Immature natural killer cell (primary cell): ENCODE results near the gene JARID2. TPM values are rescaled to one million over a fixed set of nuclear protein-coding genes. Genes with fewer than 3 reads are reported as not detected.
A peak's percentile ranks its signal among the peaks of the same experiment; 100 is the strongest.

Experiments used
- DNase-seq, 3 donors: peaks; one replicate each; pipeline ENCODE4 v3.0.0; 2022; ENCODE audit warnings: mixed read lengths in 1 of 3
- H3K27ac Mint-ChIP-seq, 6 donors: one replicate each; pipeline ENCODE4 v1.8.0; 2020; ENCODE audit warnings: mixed read lengths in 6 of 6, mild to moderate bottlenecking in 5 of 6, inconsistent platforms in 4 of 6, moderate library complexity in 3 of 6
- H3K27me3 Mint-ChIP-seq, 3 donors: one replicate each; pipeline ENCODE4 v1.8.0; 2020 to 2021; ENCODE audit warnings: low read depth in 3 of 3, mild to moderate bottlenecking in 3 of 3, mixed read lengths in 3 of 3, moderate library complexity in 3 of 3, inconsistent platforms in 1 of 3
- H3K36me3 Mint-ChIP-seq, 3 donors: one replicate each; pipeline ENCODE4 v1.8.0; 2020; ENCODE audit warnings: mixed read lengths in 3 of 3, inconsistent platforms in 2 of 3, mild to moderate bottlenecking in 2 of 3
- H3K4me1 Mint-ChIP-seq, 2 donors: one replicate each; pipeline ENCODE4 v1.8.0; 2020; ENCODE audit warnings: inconsistent platforms in 2 of 2, mild to moderate bottlenecking in 2 of 2, mixed read lengths in 2 of 2, moderate library complexity in 1 of 2
- H3K4me3 Mint-ChIP-seq, 5 donors: one replicate each; pipeline ENCODE4 v1.8.0; 2020; ENCODE audit warnings: mild to moderate bottlenecking in 5 of 5, mixed read lengths in 5 of 5, inconsistent platforms in 3 of 5, moderate library complexity in 3 of 5
- H3K9me3 Mint-ChIP-seq, 6 donors: one replicate each; pipeline ENCODE4 v1.8.0; 2020; ENCODE audit warnings: mild to moderate bottlenecking in 6 of 6, mixed read lengths in 6 of 6, inconsistent platforms in 4 of 6, moderate library complexity in 3 of 6
- polyA plus RNA-seq, 3 donors: library from polyadenylated mRNA; unstranded; fragments of 300-500 nt; fragmentation: Illumina TruSeq; gene quantifications; one replicate each; pipeline ENCODE4 v1.2.3, GENCODE V29; 2021

The JARID2 gene
- polyA plus RNA-seq, 3 donors from 2014 or later: 4.3 to 26.1 (median 7.8) TPM

DNA sequence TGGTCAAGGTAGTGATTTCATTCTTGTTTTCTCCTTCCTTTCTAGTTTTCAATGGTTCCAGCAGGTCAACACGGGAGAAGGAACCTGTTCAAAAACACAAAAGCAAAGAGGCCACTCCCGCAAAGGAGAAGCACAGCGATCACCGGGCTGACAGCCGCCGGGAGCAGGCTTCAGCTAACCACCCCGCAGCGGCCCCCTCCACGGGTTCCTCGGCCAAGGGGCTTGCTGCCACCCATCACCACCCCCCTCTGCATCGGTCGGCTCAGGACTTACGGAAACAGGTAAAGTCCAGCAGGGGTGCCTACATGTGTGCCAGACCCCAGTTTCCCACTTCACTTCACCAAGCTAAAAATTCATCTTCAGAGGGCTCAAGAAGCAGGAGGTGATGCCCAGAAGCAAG is 241.4 kb downstream of the JARID2 start:
- H3K27ac Mint-ChIP-seq: peak overlapping the region in 3 of 6 donors; percentile 13 to 63 (median 16)
- no peak for DNase-seq
- peak overlapping the region in 1 of 5 donors; percentile 17 for H3K4me3 Mint-ChIP-seq
- peaks cover 0 to 14% (median 6%) of the 10 kb centered on the region in 3 donors for H3K27me3 Mint-ChIP-seq
- no peaks in the 10 kb centered on the region for H3K9me3 Mint-ChIP-seq
- H3K4me1 Mint-ChIP-seq: peaks cover 52 to 83% of the 10 kb centered on the region in 2 donors
- H3K36me3 Mint-ChIP-seq: peaks cover 6 to 23% (median 10%) of the 10 kb centered on the region in 3 donors

GRCh38 chr6:15489261-15489962 is 243.5 kb downstream of the JARID2 start:
- Mint-ChIP-seq H3K27ac (peak overlapping the region in 4 of 6 donors; percentile 25 to 52 (median 36)), H3K4me1 (peaks cover 46 to 78% of the 10 kb centered on the region in 2 donors), H3K36me3 (peaks cover 6 to 23% (median 10%) of the 10 kb centered on the region in 3 donors), H3K9me3 (no peaks in the 10 kb centered on the region), H3K27me3 (peaks cover 0 to 14% (median 6%) of the 10 kb centered on the region in 3 donors), H3K4me3 (no peak overlapping the region)
- DNase-seq: no peak

GRCh38 chr6:15490242-15491100 is 244.6 kb downstream of the JARID2 start:
- peaks cover 6 to 23% (median 10%) of the 10 kb centered on the region in 3 donors for H3K36me3 Mint-ChIP-seq
- H3K27ac Mint-ChIP-seq: peak overlapping the region in 5 of 6 donors; percentile 1 to 80 (median 51)
- H3K4me3 Mint-ChIP-seq: peak overlapping the region in 1 of 5 donors; percentile 3
- H3K9me3 Mint-ChIP-seq: no peaks in the 10 kb centered on the region
- H3K27me3 Mint-ChIP-seq: peaks cover 3 to 15% (median 7%) of the 10 kb centered on the region in 3 donors
- DNase-seq: no peak
- H3K4me1 Mint-ChIP-seq: peaks cover 48 to 76% of the 10 kb centered on the region in 2 donors

DNA sequence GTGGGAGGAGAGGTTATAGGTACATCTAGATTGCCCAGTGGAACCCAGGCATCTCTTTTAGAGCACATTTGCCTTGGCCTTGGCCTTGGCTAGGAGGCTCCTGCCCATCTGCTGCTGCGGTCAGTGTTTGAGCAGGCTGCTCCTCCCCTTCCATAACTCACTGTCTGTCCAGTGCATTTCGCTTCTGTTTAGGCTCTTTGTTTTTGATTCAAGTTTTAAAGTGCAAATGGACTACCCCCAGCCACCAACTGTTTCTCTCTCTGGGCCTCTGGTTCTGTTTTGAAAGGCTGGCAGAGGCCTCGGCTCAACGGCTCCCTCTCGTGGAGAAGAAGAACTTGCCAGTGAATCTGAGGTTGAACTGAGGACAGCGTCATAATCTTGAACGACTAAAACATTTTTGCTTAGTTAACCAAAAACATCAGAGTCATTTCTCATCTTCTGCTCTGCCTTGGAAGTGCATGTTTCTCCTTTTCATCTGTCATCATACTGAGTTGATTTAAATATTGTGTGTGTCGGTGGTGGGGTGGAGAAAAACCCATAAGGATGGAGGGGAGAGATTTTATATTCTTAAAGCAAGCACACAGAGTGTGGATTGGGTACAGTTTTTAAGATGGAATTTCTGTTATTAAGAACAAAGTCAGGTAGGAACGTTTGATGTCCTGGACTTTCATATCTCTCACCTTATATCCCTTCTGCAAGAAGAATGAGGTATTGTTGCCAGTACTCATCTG is 245.6 kb downstream of the JARID2 start:
- Mint-ChIP-seq H3K36me3 (peaks cover 6 to 31% (median 14%) of the 10 kb centered on the region in 3 donors), H3K4me1 (peaks cover 55 to 78% of the 10 kb centered on the region in 2 donors), H3K4me3 (peak overlapping the region in 3 of 5 donors; percentile 3 to 7 (median 5)), H3K27me3 (peaks cover 7 to 21% (median 7%) of the 10 kb centered on the region in 3 donors), H3K9me3 (no peaks in the 10 kb centered on the region), H3K27ac (peak overlapping the region; percentile 1 to 84 (median 37))
- DNase-seq: peak; percentile 54 to 63 (median 56)

DNA sequence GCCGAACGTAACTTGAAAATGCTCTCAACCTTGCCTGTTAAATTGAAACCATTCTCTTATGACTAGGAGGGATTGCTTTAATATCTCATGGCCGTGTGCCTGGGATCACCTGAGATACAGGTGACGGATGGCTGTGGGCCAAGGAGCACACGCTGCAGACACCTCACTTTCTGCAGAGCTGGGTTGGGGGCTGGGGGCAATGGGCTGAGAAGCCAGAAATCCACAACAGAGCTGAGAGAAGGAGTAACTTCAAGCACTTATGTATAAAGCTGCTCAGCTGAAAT is 246.1 kb downstream of the JARID2 start:
- DNase-seq: no peak
- Mint-ChIP-seq H3K9me3 (no peaks in the 10 kb centered on the region), H3K4me1 (peaks cover 52 to 73% of the 10 kb centered on the region in 2 donors), H3K27me3 (peaks cover 7 to 22% (median 8%) of the 10 kb centered on the region in 3 donors), H3K36me3 (peaks cover 6 to 27% (median 11%) of the 10 kb centered on the region in 3 donors), H3K4me3 (no peak overlapping the region), H3K27ac (peak overlapping the region in 1 of 6 donors; percentile 44)

GRCh38 chr6:15493437-15494168 is 247.7 kb downstream of the JARID2 start:
- H3K36me3 Mint-ChIP-seq: peaks cover 4 to 23% (median 4%) of the 10 kb centered on the region in 3 donors
- H3K9me3 Mint-ChIP-seq: no peaks in the 10 kb centered on the region
- DNase-seq: no peak
- H3K4me3 Mint-ChIP-seq: no peak overlapping the region
- peaks cover 7 to 18% (median 8%) of the 10 kb centered on the region in 3 donors for H3K27me3 Mint-ChIP-seq
- peak overlapping the region in 1 of 6 donors; percentile 40 for H3K27ac Mint-ChIP-seq
- H3K4me1 Mint-ChIP-seq: peaks cover 55 to 72% of the 10 kb centered on the region in 2 donors

GRCh38 chr6:15495375-15495901 is 249.6 kb downstream of the JARID2 start:
- H3K27ac Mint-ChIP-seq: peak overlapping the region in 4 of 6 donors; percentile 46 to 73 (median 54)
- H3K9me3 Mint-ChIP-seq: no peaks in the 10 kb centered on the region
- DNase-seq: no peak
- no peak overlapping the region for H3K4me3 Mint-ChIP-seq
- peaks cover 7 to 28% (median 9%) of the 10 kb centered on the region in 3 donors for H3K27me3 Mint-ChIP-seq
- H3K4me1 Mint-ChIP-seq: peaks cover 42 to 60% of the 10 kb centered on the region in 2 donors
- H3K36me3 Mint-ChIP-seq: peaks cover 3 to 16% (median 4%) of the 10 kb centered on the region in 3 donors

DNA sequence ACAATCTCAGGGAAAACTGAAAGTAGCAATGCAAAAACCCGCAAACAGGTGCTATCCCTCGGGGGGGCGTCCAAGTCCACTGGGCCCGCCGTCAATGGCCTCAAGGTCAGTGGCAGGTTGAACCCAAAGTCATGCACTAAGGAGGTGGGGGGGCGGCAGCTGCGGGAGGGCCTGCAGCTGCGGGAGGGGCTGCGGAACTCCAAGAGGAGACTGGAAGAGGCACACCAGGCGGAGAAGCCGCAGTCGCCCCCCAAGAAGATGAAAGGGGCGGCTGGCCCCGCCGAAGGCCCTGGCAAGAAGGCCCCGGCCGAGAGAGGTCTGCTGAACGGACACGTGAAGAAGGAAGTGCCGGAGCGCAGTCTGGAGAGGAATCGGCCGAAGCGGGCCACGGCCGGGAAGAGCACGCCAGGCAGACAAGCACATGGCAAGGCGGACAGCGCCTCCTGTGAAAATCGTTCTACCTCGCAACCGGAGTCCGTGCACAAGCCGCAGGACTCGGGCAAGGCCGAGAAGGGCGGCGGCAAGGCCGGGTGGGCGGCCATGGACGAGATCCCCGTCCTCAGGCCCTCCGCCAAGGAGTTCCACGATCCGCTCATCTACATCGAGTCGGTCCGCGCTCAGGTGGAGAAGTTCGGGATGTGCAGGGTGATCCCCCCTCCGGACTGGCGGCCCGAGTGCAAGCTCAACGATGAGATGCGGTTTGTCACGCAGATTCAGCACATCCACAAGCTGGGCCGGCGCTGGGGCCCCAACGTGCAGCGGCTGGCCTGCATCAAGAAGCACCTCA is 250.7 kb downstream of the JARID2 start:
- no peaks in the 10 kb centered on the region for H3K9me3 Mint-ChIP-seq
- DNase-seq: no peak
- peak overlapping the region in 1 of 5 donors; percentile 15 for H3K4me3 Mint-ChIP-seq
- peaks cover 3 to 27% (median 7%) of the 10 kb centered on the region in 3 donors for H3K36me3 Mint-ChIP-seq
- H3K4me1 Mint-ChIP-seq: peaks cover 36 to 49% of the 10 kb centered on the region in 2 donors
- peaks cover 7 to 26% (median 9%) of the 10 kb centered on the region in 3 donors for H3K27me3 Mint-ChIP-seq
- H3K27ac Mint-ChIP-seq: peak overlapping the region in 4 of 6 donors; percentile 29 to 73 (median 32)

- H3K36me3 Mint-ChIP-seq: peaks cover 3 to 42% (median 11%) of the 10 kb centered on the region in 3 donors
- no peaks in the 10 kb centered on the region for H3K9me3 Mint-ChIP-seq
- peak overlapping the region in 1 of 5 donors; percentile 6 for H3K4me3 Mint-ChIP-seq
- H3K27me3 Mint-ChIP-seq: peaks cover 7 to 40% (median 9%) of the 10 kb centered on the region in 3 donors
- no peak overlapping the region for H3K27ac Mint-ChIP-seq
- H3K4me1 Mint-ChIP-seq: peaks cover 27 to 44% of the 10 kb centered on the region in 2 donors
- DNase-seq: no peak
Observed at GRCh38 chr6:15498640-15499039, 252.8 kb downstream of the JARID2 start.

DNA sequence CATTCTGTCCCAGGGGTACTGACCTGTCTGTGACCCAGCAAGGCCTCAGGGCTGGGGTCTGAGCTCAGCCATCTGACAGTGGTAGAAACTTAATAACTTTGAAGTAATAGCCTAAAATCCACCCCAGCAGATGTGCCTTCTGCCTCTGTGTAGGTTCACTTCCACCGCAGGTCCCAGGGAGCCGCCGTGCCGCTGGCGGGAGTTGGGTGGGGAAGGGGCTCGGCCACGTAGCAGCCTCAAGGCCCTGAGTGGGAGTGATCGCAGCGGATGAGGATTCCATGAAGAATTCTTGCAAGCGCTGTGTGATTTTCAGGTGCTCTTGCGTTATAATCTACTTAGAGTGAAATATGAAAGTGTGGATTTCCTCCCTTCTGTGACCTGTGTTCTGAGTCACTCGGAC is 253.3 kb downstream of the JARID2 start:
- no peak for DNase-seq
- no peaks in the 10 kb centered on the region for H3K9me3 Mint-ChIP-seq
- peaks cover 32 to 44% of the 10 kb centered on the region in 2 donors for H3K4me1 Mint-ChIP-seq
- H3K36me3 Mint-ChIP-seq: peaks cover 4 to 44% (median 11%) of the 10 kb centered on the region in 3 donors
- H3K27me3 Mint-ChIP-seq: peaks cover 7 to 40% (median 10%) of the 10 kb centered on the region in 3 donors
- peak overlapping the region in 1 of 6 donors; percentile 22 for H3K27ac Mint-ChIP-seq
- no peak overlapping the region for H3K4me3 Mint-ChIP-seq

- H3K27me3 Mint-ChIP-seq: peaks cover 7 to 41% (median 11%) of the 10 kb centered on the region in 3 donors
- H3K36me3 Mint-ChIP-seq: peaks cover 7 to 47% (median 15%) of the 10 kb centered on the region in 3 donors
Observed at GRCh38 chr6:15499591-15499990, 253.7 kb downstream of the JARID2 start.

More at GRCh38 chr6:15499591-15499990, 253.7 kb downstream of the JARID2 start:
- Mint-ChIP-seq H3K4me1 (peaks cover 36 to 48% of the 10 kb centered on the region in 2 donors), H3K9me3 (no peaks in the 10 kb centered on the region), H3K4me3 (no peak overlapping the region), H3K27ac (peak overlapping the region in 2 of 6 donors; percentile 49 to 57)
- DNase-seq: no peak
